ENCODE measurements around the gene RNF217.
"Not testable (repeated sequence)": the region's sequence is repeated elsewhere in the genome, so short reads cannot be mapped to it uniquely, and the experiment has no call there.

RNF217 gene

GRCh38 chr6:125066964-125067363 lies 104.7 kb downstream of the RNF217 start:
- peak; percentile 3 to 54 for DNase-seq

GRCh38 chr6:125067552-125067951 lies 105.3 kb downstream of the RNF217 start:
- no peak for DNase-seq

- no peak for DNase-seq
Measured at GRCh38 chr6:125073071-125073470, 110.8 kb downstream of the RNF217 start.

GRCh38 chr6:125074120-125074519 lies 111.9 kb downstream of the RNF217 start:
- DNase-seq = no peak

GRCh38 chr6:125075073-125075472 lies 112.8 kb downstream of the RNF217 start:
- DNase-seq = not testable (repeated sequence)

- no peak for DNase-seq
Measured at GRCh38 chr6:125075741-125076481, 113.7 kb downstream of the RNF217 start.

- DNase-seq = no peak
Measured at GRCh38 chr6:125076482-125076742, 114.2 kb downstream of the RNF217 start.

- no peak for DNase-seq
Measured at GRCh38 chr6:125077453-125077852, 115.2 kb downstream of the RNF217 start.

- DNase-seq = no peak
Measured at GRCh38 chr6:125078602-125079321, 116.5 kb downstream of the RNF217 start.

- no peak for DNase-seq
Measured at GRCh38 chr6:125082908-125083683, 120.9 kb downstream of the RNF217 start.

- no peak for DNase-seq
Measured at GRCh38 chr6:125083684-125083990, 121.4 kb downstream of the RNF217 start.

- DNase-seq = no peak
Measured at GRCh38 chr6:125086716-125087115, 124.5 kb downstream of the RNF217 start.

GRCh38 chr6:125088963-125089362 lies 126.7 kb downstream of the RNF217 start:
- no peak for DNase-seq

- no peak for DNase-seq
Measured at GRCh38 chr6:125094563-125094962, 132.3 kb downstream of the RNF217 start.

GRCh38 chr6:125095580-125096301 lies 133.5 kb downstream of the RNF217 start:
- DNase-seq = no peak

GRCh38 chr6:125097186-125097585 lies 134.9 kb downstream of the RNF217 start:
- DNase-seq = no peak

GRCh38 chr6:125098253-125098652 lies 136.0 kb downstream of the RNF217 start:
- no peak for DNase-seq

GRCh38 chr6:125099211-125100073 lies 137.2 kb downstream of the RNF217 start:
- peak; percentile 2 to 29 for DNase-seq

GRCh38 chr6:125100074-125100652 lies 137.9 kb downstream of the RNF217 start:
- no peak for DNase-seq

- DNase-seq = no peak
Measured at GRCh38 chr6:125101128-125101527, 138.9 kb downstream of the RNF217 start.

- no peak for DNase-seq
Measured at GRCh38 chr6:125101631-125102030, 139.4 kb downstream of the RNF217 start.

GRCh38 chr6:125102411-125102810 lies 140.2 kb downstream of the RNF217 start:
- DNase-seq = no peak
